ENCODE data around the gene CFAP299.
"Not testable (repeated sequence)": the region's sequence is repeated elsewhere in the genome, so short reads cannot be mapped to it uniquely, and the experiment has no call there.

Gene CFAP299

GRCh38 chr4:80324171-80324570 lies 11.4 kb upstream of the CFAP299 start:
- FAIRE-seq, result no peak
- no peak for DNase-seq (ENCODE audit: low spot score)

DNA sequence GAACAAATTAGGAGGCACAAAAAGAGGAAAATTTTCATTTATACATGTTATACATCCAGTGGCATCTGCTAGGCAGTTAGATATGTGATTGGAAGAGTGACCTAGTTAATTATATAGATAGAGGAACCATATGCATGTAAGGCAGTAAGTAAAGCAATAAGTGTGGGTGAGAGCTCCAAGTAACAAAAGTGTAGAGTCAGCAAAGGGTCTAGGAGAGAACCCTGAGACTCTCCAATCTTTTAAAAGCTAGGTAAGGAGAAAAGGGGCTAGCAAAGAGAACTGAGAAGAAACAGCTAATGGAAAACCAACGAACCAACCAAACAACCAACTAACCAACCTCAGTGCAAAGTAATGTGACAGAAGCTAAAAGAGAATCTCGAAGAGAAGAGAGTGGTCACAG lies 3.8 kb upstream of the CFAP299 start:
- FAIRE-seq (no peak), DNase-seq (ENCODE audit: low spot score) (no peak)

DNA sequence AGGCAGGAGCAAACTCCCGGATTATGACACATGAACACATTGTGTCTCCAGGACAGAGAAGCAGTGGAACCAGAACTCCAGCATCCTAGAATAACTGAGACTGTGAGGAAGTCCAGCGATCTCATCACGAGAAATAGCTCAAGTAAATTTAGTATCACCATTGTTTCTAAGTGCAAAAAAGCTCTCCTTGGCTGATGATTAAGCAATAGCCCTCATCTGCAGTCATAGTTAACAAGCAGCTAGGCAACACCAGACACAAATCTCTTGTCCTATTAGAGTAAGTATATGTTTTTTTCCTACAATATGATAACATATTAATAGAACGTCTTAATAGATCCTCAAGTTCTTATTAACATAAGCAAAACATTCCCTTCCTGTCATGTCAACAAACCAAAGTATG lies 2.4 kb upstream of the CFAP299 start:
- DNase-seq (ENCODE audit: low spot score) (no peak), FAIRE-seq (no peak)

GRCh38 chr4:80334568-80334967 lies 962 bp upstream of the CFAP299 start:
- DNase-seq (ENCODE audit: low spot score) (no peak), FAIRE-seq (no peak)

DNA sequence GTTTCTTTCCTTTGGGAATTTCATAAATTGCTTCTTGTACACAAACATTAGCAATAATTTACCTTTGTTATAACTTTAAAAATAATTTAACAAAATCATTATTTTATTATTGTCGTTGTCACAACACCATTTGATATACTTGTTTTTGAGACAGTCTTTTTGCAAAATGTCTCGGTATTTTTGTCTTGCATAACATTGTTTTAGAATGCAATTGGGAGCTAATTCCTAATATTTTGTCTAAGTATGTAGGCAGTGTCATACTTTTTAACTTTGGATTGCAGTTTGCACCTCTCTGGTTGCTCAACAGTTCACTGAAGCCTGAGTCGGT lies 340 bp upstream of the CFAP299 start:
- FAIRE-seq, result no peak

GRCh38 chr4:80336582-80336981 lies 1.1 kb downstream of the CFAP299 start:
- DNase-seq (ENCODE audit: low spot score) (peak; percentile 17), FAIRE-seq (no peak)

More for the DNA sequence above, 340 bp upstream of the CFAP299 start:
- no peak for DNase-seq (ENCODE audit: low spot score)

DNA sequence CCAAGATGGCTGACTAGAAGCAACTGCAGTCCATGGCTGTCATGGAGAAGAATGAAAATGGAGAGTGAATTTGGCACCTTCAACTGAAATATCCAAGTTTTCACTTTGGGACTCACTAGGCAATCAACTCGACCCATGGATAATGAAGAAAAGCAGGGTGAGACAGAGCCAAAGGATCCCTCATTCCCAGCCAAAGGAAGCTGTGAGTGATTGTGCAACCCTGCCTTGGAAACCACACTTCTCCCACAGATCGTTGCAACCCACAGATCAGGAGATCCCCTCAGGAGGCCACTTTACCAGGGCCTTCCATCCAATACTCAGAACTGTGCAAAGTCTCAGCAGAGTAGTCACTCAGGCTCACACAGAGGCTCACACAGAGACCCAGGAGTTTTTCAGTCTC lies 4.5 kb downstream of the CFAP299 start:
- DNase-seq (ENCODE audit: low spot score), result no peak
- no peak for FAIRE-seq

DNA sequence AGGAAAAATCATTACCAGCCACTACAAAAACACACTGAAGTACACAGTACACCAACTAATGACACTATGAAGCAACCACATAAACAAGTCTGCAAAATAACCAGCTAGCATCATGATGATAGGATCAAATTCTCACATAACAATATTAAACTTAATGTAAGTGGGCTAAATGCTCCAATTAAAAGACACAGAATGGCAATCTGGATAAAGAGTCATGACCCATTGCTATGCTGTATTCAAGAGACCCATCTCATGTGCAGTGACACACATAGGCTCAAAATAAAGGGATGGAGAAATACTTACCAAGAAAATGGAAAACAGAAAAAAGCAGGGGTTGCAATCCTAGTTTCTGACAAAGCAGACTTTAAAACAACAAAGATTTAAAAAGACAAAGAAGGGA lies 7.2 kb downstream of the CFAP299 start:
- FAIRE-seq; DNase-seq (ENCODE audit: low spot score): not testable (repeated sequence)

DNA sequence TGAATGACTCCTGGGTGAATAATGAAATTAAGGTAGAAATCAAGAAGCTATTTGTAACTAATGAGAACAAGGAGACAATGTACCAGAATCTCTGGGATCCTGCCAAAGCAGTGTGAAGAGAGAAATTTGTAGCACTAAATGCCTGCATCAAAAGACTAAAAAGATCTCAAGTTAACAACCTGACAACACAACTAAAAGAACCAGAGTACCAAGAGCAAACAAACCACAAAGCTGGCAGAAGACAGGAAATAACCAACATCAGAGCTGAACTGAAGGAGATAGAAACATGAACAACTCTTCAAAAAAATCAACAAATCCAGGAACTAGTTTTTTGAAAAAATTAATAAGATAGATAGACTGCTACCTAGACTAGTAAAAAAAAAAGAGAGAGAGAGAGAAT lies 8.4 kb downstream of the CFAP299 start:
- DNase-seq (ENCODE audit: low spot score), result no peak
- no peak for FAIRE-seq

- DNase-seq (ENCODE audit: low spot score) (no peak), FAIRE-seq (no peak)
Observed at GRCh38 chr4:80360084-80360483, 24.6 kb downstream of the CFAP299 start.

DNA sequence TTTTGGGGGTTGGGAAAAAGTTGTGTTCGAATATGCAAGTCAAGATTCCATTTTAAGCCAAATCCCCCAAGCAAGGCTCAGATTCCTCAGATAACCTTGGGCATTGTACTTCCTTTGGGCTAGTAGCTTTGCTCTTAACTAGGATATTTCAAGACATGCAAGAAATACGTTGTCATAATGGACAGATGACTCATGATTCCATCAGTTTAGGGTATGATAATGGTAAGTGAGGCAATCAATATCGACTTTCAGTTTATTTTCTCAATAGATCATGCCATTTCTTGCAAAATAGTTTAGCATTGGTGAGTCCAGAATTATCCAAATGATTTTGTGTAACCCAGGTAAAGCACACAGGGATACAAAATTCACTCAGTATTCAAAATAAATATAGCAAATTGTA lies 25.4 kb downstream of the CFAP299 start:
- no peak for FAIRE-seq
- DNase-seq (ENCODE audit: low spot score), result no peak

DNA sequence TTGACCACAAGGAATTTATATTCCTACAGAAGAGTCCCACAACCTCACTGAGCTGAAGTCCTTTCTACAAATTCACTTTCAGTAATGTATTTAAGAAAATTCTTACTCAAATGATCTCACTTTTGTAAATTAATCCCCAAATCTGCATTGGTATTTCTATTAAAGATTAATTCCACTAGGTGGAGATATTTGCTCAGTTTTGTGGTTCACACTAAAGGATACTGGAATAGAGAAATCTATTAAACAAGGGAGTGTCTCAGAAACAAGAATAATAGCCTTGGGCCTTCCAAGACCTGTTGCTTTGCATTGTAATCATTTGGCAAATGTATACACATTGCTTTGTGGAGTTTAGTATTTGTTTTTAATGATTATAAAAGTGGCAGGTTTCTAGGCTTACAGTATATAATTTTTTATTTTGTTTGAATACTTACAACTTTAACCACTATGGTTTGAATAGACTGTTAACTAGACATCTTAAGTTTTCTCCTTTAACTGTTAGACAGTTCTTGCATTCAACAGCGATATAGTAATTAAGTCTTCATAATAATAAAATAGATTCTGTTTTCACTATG lies 25.9 kb downstream of the CFAP299 start:
- DNase-seq (ENCODE audit: low spot score) (no peak), FAIRE-seq (peak; percentile 42)

DNA sequence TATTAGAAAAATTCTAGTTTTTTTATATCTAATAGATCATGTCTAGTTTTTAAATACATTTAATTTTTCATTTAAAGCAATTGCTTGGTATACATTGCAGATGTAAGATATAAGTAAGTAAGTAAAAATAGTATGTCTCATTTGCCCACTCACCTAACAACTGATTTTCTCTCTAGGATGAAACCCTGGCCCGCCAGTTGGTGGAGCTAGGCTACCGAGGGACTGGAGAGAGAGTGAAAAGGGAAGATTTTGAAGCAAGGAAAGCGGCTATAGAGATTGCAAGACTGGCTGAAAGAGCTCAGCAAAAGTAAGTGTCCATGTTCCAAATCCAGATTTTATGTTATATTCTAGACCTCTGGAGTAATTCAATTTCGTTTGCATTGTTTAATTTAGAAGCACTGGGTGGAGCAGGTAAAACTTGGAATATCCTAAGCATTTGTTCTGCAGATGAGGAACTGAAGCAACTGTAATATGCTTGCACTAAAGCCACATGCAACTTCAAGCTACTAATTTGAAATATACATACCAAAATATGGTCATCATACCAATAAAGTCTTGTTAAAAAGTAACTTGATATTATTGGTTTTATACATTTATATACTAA lies 27.1 kb downstream of the CFAP299 start:
- DNase-seq (ENCODE audit: low spot score) (peak; percentile 22), FAIRE-seq (no peak)

DNA sequence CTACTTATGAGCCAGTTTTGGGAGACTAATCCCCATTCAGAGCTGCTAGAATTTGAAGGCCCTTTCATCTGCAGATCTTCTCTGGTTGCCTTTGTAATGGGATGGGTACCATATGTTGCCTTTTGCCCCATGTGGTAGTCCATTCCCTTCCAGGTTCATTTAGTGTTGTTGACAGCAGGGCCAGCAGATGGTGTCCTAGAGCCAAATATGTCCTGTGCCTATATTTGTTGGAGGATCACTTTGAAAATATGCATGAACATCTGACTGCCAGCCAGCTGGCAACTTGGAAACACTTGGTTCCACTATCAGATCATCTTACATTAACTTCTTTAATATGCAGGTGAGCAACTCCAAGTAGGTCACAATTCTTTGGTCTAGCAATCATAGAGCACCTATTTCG lies 30.4 kb downstream of the CFAP299 start:
- DNase-seq (ENCODE audit: low spot score), result peak; percentile 23
- no peak for FAIRE-seq

GRCh38 chr4:80367737-80368136 lies 32.2 kb downstream of the CFAP299 start:
- FAIRE-seq, result no peak
- no peak for DNase-seq (ENCODE audit: low spot score)

DNA sequence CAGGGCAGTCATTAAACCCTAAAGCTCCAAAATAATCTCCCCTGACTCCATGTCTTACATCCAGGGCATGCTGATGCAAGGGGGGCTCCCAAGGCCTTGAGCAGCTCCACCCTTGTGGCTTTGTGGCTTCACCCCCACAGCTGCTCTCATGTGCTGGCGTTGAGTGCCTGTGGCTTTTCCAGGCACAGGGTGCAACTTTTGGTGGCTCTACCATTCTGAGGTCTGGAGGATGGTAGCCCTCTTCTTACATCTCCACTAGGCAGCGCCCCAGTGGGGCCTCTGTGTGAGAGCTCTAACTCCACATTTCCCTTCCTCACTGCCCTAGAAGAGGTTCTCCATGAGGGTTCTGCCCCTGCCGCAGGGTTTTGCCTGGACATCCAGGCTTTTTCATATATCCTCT lies 35.1 kb downstream of the CFAP299 start:
- DNase-seq (ENCODE audit: low spot score), result no peak
- FAIRE-seq, result no peak

DNA sequence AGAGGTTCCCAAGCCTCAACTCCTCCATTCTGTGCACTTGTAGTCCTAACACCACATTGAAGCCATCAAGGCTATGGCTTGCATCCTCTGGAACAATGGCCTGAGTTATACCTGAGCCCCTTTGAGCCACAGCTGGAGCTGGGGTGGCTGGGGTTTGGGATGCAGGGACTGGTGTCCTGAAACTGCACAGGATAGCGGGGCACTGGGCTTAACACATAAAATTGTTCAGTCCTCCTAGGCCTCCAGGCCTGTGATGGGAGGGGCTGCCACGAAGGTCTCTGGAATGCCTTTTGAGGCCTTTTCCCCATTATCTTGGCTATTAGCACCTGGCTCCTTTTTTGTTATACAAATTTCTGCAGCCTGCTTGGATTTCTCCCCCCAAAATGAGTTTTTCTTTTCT lies 35.5 kb downstream of the CFAP299 start:
- no peak for FAIRE-seq
- no peak for DNase-seq (ENCODE audit: low spot score)

- DNase-seq (ENCODE audit: low spot score) (no peak), FAIRE-seq (no peak)
Observed at GRCh38 chr4:80374180-80374579, 38.6 kb downstream of the CFAP299 start.

DNA sequence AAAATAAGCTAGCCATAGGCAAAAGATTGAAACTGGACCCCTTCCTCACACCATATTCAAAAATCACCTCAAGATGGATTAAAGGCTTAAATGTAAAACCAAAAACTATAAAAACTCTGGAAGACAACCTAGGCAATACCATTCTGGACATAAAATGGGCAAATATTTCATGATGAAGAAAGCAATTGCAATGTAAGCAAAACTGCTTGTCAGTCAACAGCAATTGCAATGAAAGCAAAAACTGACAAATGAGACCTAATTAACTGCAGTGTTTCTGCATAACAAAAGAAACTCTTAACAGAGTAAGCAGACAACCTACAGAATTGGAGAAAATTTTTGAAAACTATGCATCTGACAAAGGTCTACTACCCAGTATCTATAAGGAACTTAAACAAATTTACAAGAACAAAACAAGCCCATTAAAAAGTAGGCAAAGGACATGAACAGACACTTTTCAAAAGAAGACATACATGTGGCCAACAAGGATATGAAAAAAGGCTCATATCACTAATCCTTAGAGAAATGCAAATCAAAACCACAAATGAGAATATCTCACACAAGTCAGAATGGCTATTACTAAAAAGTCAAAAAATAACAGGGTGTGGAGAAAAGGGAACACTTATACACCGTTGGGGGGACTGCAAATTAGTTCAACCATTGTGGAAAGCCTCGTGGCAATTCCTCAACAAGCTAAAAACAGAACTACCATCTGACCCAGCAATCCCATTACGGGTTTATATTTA lies 46.7 kb downstream of the CFAP299 start:
- DNase-seq (ENCODE audit: low spot score), result no peak
- no peak for FAIRE-seq

DNA sequence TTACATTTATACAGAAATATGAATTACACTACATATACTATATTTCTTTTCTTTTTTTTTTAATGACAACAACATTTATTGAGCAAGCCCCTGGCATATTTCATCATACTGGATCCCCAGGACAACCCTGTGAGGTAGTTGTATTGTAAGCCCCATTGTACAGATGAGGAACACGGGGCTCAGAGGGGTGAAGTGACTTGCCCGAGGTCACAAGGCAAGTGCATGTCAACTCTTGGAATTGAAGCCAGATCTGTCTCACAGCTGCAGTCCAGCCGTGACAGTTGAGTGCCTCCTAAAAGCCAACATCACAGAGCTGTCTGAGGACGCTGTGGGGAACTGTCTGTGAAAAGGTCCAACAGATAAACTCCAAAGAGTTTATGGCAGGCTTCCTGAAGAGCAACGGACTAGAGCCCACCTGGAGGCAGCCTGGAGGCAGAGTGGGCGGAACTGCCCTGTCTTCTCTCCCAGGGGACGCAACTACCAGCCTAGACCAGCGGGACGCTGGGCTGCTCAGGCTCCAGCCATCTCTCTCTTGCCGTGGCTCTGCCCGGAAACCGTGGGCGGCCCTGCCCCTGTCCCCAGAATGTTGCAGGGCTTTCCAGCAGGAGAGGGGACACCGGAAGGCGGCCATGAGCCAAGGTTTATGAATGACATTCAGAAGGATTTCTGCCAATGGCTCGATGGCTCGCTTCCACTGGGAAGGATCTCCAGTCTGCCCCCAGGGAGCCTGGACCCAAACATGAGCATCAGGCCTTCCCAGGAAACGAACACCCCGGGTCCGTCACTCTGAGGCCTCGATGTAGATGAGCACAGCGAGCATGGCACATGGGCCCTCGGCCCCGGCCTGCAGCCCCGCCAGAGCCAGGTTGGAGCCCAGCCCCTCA lies 50.1 kb downstream of the CFAP299 start:
- no peak for DNase-seq (ENCODE audit: low spot score)
- FAIRE-seq, result no peak

DNA sequence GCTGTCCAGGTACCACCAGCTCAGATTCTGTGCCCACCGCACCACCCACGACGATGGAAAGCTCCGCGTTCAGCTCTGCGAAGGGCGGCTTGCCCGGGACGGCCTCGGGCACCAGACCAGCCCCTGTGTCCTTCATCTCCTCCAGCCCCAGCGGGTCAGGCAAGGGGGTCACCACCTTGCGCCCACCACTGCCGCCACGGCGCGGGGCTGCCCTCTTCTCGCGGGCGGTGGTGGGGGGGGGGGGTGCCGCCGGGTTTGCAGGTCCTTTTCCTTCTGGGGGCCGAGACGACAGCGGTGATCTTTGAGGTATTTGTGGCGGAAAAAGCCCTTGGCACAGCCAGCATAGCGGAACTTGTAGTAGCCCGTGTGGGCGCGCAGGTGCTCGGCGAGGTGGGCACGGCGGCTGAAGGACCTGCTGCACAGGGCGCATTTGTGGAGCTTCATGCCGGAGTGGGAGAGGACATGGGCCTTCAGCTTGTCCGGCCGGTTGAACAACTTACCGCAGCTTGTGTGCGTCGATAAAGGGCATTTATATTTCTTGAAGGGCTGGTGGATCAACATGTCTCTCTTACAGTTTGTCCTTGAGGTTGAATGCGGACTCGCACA lies 50.9 kb downstream of the CFAP299 start:
- DNase-seq (ENCODE audit: low spot score) (no peak), FAIRE-seq (no peak)

Measured in RCC 7860 (cell line).